Measurements from ENCODE around the gene MAPKAPK5.

GRCh38 chr12:111840807-111841206, 1.2 kb upstream of the MAPKAPK5 start:
- TF ChIP-seq SP1 (IDR thresholded peaks at IDR 0.05) (no peak), JUND (IDR thresholded peaks at IDR 0.05) (no peak), TAF1 (conservative IDR thresholded peaks at IDR 0.05) (no peak), RAD21 (IDR thresholded peaks at IDR 0.05) (no peak), GABPA (IDR thresholded peaks at IDR 0.05 in 1 of 2, conservative IDR thresholded peaks at IDR 0.05 in 1 of 2) (no peak), YY1 (IDR thresholded peaks at IDR 0.05) (no peak), HNF4A (conservative IDR thresholded peaks at IDR 0.05) (no peak), ZBTB33 (IDR thresholded peaks at IDR 0.05) (no peak), EGR1 (IDR thresholded peaks at IDR 0.05; ENCODE audit: low read depth in 2 of 2) (no peak), RXRA (IDR thresholded peaks at IDR 0.05) (no peak)
- TF ChIP-seq, protein P1, sequence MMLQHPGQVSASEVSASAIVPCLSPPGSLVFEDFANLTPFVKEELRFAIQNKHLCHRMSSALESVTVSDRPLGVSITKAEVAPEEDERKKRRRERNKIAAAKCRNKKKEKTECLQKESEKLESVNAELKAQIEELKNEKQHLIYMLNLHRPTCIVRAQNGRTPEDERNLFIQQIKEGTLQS (IDR thresholded peaks at IDR 0.05) = no peak
- TF ChIP-seq, protein P2, sequence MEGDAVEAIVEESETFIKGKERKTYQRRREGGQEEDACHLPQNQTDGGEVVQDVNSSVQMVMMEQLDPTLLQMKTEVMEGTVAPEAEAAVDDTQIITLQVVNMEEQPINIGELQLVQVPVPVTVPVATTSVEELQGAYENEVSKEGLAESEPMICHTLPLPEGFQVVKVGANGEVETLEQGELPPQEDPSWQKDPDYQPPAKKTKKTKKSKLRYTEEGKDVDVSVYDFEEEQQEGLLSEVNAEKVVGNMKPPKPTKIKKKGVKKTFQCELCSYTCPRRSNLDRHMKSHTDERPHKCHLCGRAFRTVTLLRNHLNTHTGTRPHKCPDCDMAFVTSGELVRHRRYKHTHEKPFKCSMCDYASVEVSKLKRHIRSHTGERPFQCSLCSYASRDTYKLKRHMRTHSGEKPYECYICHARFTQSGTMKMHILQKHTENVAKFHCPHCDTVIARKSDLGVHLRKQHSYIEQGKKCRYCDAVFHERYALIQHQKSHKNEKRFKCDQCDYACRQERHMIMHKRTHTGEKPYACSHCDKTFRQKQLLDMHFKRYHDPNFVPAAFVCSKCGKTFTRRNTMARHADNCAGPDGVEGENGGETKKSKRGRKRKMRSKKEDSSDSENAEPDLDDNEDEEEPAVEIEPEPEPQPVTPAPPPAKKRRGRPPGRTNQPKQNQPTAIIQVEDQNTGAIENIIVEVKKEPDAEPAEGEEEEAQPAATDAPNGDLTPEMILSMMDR (IDR thresholded peaks at IDR 0.05; ENCODE audit: low read depth, low read length, missing input control) = no peak
- TF ChIP-seq, protein P3, sequence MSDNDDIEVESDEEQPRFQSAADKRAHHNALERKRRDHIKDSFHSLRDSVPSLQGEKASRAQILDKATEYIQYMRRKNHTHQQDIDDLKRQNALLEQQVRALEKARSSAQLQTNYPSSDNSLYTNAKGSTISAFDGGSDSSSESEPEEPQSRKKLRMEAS (IDR thresholded peaks at IDR 0.05) = no peak
- TF ChIP-seq, protein P4, sequence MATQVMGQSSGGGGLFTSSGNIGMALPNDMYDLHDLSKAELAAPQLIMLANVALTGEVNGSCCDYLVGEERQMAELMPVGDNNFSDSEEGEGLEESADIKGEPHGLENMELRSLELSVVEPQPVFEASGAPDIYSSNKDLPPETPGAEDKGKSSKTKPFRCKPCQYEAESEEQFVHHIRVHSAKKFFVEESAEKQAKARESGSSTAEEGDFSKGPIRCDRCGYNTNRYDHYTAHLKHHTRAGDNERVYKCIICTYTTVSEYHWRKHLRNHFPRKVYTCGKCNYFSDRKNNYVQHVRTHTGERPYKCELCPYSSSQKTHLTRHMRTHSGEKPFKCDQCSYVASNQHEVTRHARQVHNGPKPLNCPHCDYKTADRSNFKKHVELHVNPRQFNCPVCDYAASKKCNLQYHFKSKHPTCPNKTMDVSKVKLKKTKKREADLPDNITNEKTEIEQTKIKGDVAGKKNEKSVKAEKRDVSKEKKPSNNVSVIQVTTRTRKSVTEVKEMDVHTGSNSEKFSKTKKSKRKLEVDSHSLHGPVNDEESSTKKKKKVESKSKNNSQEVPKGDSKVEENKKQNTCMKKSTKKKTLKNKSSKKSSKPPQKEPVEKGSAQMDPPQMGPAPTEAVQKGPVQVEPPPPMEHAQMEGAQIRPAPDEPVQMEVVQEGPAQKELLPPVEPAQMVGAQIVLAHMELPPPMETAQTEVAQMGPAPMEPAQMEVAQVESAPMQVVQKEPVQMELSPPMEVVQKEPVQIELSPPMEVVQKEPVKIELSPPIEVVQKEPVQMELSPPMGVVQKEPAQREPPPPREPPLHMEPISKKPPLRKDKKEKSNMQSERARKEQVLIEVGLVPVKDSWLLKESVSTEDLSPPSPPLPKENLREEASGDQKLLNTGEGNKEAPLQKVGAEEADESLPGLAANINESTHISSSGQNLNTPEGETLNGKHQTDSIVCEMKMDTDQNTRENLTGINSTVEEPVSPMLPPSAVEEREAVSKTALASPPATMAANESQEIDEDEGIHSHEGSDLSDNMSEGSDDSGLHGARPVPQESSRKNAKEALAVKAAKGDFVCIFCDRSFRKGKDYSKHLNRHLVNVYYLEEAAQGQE (IDR thresholded peaks at IDR 0.05) = no peak
